Measurements from ENCODE around the gene MBOAT2. TPM values are rescaled to one million over a fixed set of nuclear protein-coding genes. Genes with fewer than 3 reads are reported as not detected.

Gene MBOAT2
- polyA plus RNA-seq, 3 donors from 2014 or later = 1.6 to 2.2 TPM; not detected in 1

GRCh38 chr2:8857709-8858108, 145.8 kb downstream of the MBOAT2 start:
- Mint-ChIP-seq H3K4me1 (no peaks in the 10 kb centered on the region), H3K27ac (no peak overlapping the region), H3K4me3 (no peak overlapping the region), H3K36me3 (no peaks in the 10 kb centered on the region), H3K9me3 (no peaks in the 10 kb centered on the region), H3K27me3 (ENCODE audit: low read depth in 3 of 3) (peaks cover 0 to 2% (median 0%) of the 10 kb centered on the region in 3 donors)
- DNase-seq = no peak

DNA sequence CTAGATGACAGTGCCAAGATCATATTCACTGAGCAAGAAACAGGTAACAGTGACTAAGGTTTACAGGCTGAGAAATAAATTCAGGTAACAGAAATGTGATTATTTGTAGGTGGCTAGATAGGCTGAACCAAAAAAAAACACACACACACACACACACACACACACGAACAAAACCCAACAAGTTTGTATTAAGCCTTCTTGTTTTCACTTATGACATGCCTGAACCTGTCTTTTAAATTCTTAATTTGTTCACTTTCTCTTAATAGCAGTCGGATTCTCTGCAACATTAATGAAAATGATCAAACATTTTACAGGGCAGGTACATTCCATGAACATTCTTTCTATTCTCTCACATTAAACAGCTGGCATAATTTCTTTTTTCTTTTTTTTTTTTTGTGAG, 147.3 kb downstream of the MBOAT2 start:
- Mint-ChIP-seq H3K9me3 (no peaks in the 10 kb centered on the region), H3K27ac (no peak overlapping the region), H3K4me1 (no peaks in the 10 kb centered on the region), H3K27me3 (ENCODE audit: low read depth in 3 of 3) (peaks cover 0 to 3% (median 2%) of the 10 kb centered on the region in 3 donors), H3K4me3 (no peak overlapping the region), H3K36me3 (no peaks in the 10 kb centered on the region)
- DNase-seq = no peak

- Mint-ChIP-seq H3K4me3 (no peak overlapping the region), H3K36me3 (no peaks in the 10 kb centered on the region), H3K27ac (no peak overlapping the region), H3K27me3 (ENCODE audit: low read depth in 3 of 3) (peaks cover 0 to 6% (median 3%) of the 10 kb centered on the region in 3 donors), H3K9me3 (no peaks in the 10 kb centered on the region), H3K4me1 (no peaks in the 10 kb centered on the region)
- no peak for DNase-seq
Observed at GRCh38 chr2:8855010-8855409, 148.5 kb downstream of the MBOAT2 start.

- Mint-ChIP-seq H3K4me3 (no peak overlapping the region), H3K27me3 (ENCODE audit: low read depth in 3 of 3) (peaks cover 2 to 6% (median 3%) of the 10 kb centered on the region in 3 donors), H3K4me1 (peaks cover 0 to 2% of the 10 kb centered on the region in 2 donors), H3K27ac (no peak overlapping the region), H3K9me3 (no peaks in the 10 kb centered on the region), H3K36me3 (no peaks in the 10 kb centered on the region)
- DNase-seq = no peak
Observed at GRCh38 chr2:8853426-8853825, 150.1 kb downstream of the MBOAT2 start.

- H3K9me3 Mint-ChIP-seq = no peaks in the 10 kb centered on the region
- H3K36me3 Mint-ChIP-seq = no peaks in the 10 kb centered on the region
- H3K4me1 Mint-ChIP-seq = peaks cover 0 to 2% of the 10 kb centered on the region in 2 donors
- H3K27ac Mint-ChIP-seq = no peak overlapping the region
- no peak for DNase-seq
- peaks cover 2 to 9% (median 3%) of the 10 kb centered on the region in 3 donors for H3K27me3 Mint-ChIP-seq (ENCODE audit: low read depth in 3 of 3)
- H3K4me3 Mint-ChIP-seq = no peak overlapping the region
Observed at GRCh38 chr2:8851811-8852560, 151.5 kb downstream of the MBOAT2 start.

GRCh38 chr2:8850845-8851487, 152.5 kb downstream of the MBOAT2 start:
- H3K4me1 Mint-ChIP-seq = peaks cover 0 to 2% of the 10 kb centered on the region in 2 donors
- no peaks in the 10 kb centered on the region for H3K9me3 Mint-ChIP-seq
- no peak overlapping the region for H3K27ac Mint-ChIP-seq
- no peak overlapping the region for H3K4me3 Mint-ChIP-seq
- DNase-seq = no peak
- H3K27me3 Mint-ChIP-seq (ENCODE audit: low read depth in 3 of 3) = peaks cover 4 to 14% (median 8%) of the 10 kb centered on the region in 3 donors
- H3K36me3 Mint-ChIP-seq = no peaks in the 10 kb centered on the region

DNA sequence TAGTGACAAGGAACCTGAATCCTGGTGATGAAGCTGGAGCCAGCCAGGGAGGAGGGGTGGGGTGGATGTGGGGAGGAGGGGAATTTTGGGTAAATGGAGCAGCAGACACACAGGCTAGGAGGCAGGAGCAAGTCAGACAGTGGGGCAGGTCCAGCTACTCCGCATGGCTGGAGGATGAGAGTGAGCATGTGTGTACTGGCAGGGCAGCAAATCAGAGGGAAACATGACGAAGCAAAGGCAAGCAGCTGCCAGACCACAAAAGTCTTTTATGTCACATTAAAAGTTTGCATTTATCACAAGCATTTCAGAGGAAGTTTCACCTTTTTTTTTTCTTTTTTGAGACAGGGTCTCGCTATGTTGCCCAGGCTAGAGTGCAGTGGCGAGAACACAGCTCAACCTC, 154.2 kb downstream of the MBOAT2 start:
- Mint-ChIP-seq H3K27me3 (ENCODE audit: low read depth in 3 of 3) (peaks cover 4 to 14% (median 11%) of the 10 kb centered on the region in 3 donors), H3K27ac (peak overlapping the region in 1 of 6 donors; percentile 14), H3K9me3 (no peaks in the 10 kb centered on the region), H3K36me3 (peaks cover 0 to 4% (median 0%) of the 10 kb centered on the region in 3 donors), H3K4me1 (peaks cover 0 to 2% of the 10 kb centered on the region in 2 donors), H3K4me3 (no peak overlapping the region)
- no peak for DNase-seq

GRCh38 chr2:8848328-8849100, 155.0 kb downstream of the MBOAT2 start:
- Mint-ChIP-seq H3K9me3 (no peaks in the 10 kb centered on the region), H3K4me3 (no peak overlapping the region), H3K27ac (no peak overlapping the region), H3K36me3 (peaks cover 0 to 7% (median 0%) of the 10 kb centered on the region in 3 donors), H3K4me1 (peaks cover 0 to 2% of the 10 kb centered on the region in 2 donors), H3K27me3 (ENCODE audit: low read depth in 3 of 3) (peaks cover 4 to 14% (median 11%) of the 10 kb centered on the region in 3 donors)
- DNase-seq = no peak

DNA sequence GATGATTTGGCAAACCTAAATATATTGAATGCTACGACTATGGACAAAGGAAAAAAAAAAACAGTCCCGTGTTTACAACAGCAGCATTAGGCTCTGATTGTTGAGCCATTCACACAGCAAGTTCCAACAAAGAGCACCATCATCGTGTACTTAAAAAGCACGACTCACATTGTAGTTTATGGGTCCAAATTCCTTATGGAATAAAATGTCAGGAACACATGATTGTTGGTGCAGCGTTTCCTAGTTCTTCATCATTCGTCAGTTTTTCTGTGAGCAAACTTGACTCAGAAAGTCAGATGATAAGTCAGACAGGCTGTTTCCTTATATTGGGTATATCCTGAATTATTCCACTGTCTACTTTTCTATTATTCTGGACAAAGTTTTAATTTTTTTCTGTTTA, 156.1 kb downstream of the MBOAT2 start:
- H3K4me3 Mint-ChIP-seq = no peak overlapping the region
- peaks cover 0 to 2% of the 10 kb centered on the region in 2 donors for H3K4me1 Mint-ChIP-seq
- H3K36me3 Mint-ChIP-seq = peaks cover 0 to 7% (median 0%) of the 10 kb centered on the region in 3 donors
- DNase-seq = no peak
- no peaks in the 10 kb centered on the region for H3K9me3 Mint-ChIP-seq
- peaks cover 4 to 14% (median 11%) of the 10 kb centered on the region in 3 donors for H3K27me3 Mint-ChIP-seq (ENCODE audit: low read depth in 3 of 3)
- H3K27ac Mint-ChIP-seq = no peak overlapping the region

- H3K27me3 Mint-ChIP-seq (ENCODE audit: low read depth in 3 of 3) = peaks cover 6 to 13% (median 6%) of the 10 kb centered on the region in 3 donors
- peaks cover 0 to 2% of the 10 kb centered on the region in 2 donors for H3K4me1 Mint-ChIP-seq
- H3K36me3 Mint-ChIP-seq = peaks cover 0 to 7% (median 0%) of the 10 kb centered on the region in 3 donors
- DNase-seq = no peak
- peaks cover 0 to 2% (median 0%) of the 10 kb centered on the region in 6 donors for H3K9me3 Mint-ChIP-seq
- H3K4me3 Mint-ChIP-seq = no peak overlapping the region
- no peak overlapping the region for H3K27ac Mint-ChIP-seq
Observed at GRCh38 chr2:8841932-8842331, 161.6 kb downstream of the MBOAT2 start.

DNA sequence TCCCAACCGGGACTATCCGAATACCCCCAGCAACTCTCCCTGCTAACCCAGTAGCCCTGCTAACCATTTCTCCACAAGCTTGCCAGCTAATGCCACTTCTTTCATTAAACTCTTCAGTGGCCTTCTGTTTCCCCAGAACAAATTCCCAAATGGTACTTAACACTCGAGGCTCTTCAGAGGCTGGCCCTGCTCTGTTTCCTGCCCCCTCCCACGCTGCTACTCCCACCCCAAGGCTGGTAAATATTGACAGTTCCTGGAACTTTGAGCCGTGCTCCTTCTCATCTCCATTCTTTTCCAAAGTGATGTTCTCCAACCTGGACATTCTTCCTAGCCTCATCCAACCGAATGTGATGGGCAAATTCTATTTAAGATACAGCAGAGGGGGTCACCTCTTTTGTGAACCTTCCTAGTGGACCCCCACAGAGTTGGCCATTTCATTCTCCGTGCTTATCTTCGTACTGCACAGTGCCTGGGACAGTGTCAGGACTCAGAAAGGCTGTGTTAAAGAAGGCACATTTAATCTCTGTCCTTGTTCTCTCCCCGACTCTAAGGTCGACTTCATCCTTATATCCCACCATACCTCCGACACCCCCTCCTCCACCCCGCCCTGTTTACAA, 162.9 kb downstream of the MBOAT2 start:
- no peak for DNase-seq
- H3K27me3 Mint-ChIP-seq (ENCODE audit: low read depth in 3 of 3) = peaks cover 2 to 8% (median 4%) of the 10 kb centered on the region in 3 donors
- H3K4me3 Mint-ChIP-seq = no peak overlapping the region
- H3K36me3 Mint-ChIP-seq = peaks cover 0 to 7% (median 0%) of the 10 kb centered on the region in 3 donors
- H3K9me3 Mint-ChIP-seq = peaks cover 0 to 2% (median 0%) of the 10 kb centered on the region in 6 donors
- peaks cover 13 to 15% of the 10 kb centered on the region in 2 donors for H3K4me1 Mint-ChIP-seq
- no peak overlapping the region for H3K27ac Mint-ChIP-seq

- DNase-seq = no peak
- Mint-ChIP-seq H3K36me3 (peaks cover 0 to 3% (median 0%) of the 10 kb centered on the region in 3 donors), H3K27me3 (ENCODE audit: low read depth in 3 of 3) (peaks cover 2 to 5% (median 4%) of the 10 kb centered on the region in 3 donors), H3K4me1 (peaks cover 25 to 26% of the 10 kb centered on the region in 2 donors), H3K27ac (no peak overlapping the region), H3K4me3 (peak overlapping the region in 1 of 5 donors; percentile 40), H3K9me3 (peaks cover 0 to 2% (median 0%) of the 10 kb centered on the region in 6 donors)
Observed at GRCh38 chr2:8839189-8839965, 164.1 kb downstream of the MBOAT2 start.

DNA sequence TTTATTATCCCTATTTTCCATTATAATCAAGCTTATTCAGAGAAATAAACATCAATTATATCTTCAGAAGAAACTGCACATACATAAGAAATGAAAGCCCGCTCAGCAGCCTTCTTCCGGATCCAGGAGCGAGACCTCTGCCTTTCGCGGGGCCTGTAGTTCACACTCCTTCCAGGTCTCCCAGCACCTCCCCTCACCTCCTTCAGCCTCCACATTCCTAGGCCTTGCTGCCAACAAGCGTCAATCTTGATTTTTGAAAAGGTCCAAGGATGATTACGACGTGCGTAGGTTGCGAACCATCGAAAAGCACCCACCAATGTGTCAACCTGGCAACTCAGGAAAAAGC, 165.7 kb downstream of the MBOAT2 start:
- H3K4me1 Mint-ChIP-seq = peaks cover 36 to 41% of the 10 kb centered on the region in 2 donors
- no peak for DNase-seq
- peaks cover 0 to 2% (median 0%) of the 10 kb centered on the region in 6 donors for H3K9me3 Mint-ChIP-seq
- H3K27me3 Mint-ChIP-seq (ENCODE audit: low read depth in 3 of 3) = peaks cover 2 to 5% (median 4%) of the 10 kb centered on the region in 3 donors
- peak overlapping the region; percentile 97 to 100 (median 99) for H3K4me3 Mint-ChIP-seq
- H3K27ac Mint-ChIP-seq = peak overlapping the region in 2 of 6 donors; percentile 47 to 92
- H3K36me3 Mint-ChIP-seq = no peaks in the 10 kb centered on the region

Data from immature natural killer cell (primary cell).